ENCODE measurements around the gene SUSD6.

Gene SUSD6, protein sequence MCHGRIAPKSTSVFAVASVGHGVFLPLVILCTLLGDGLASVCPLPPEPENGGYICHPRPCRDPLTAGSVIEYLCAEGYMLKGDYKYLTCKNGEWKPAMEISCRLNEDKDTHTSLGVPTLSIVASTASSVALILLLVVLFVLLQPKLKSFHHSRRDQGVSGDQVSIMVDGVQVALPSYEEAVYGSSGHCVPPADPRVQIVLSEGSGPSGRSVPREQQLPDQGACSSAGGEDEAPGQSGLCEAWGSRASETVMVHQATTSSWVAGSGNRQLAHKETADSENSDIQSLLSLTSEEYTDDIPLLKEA

DNA sequence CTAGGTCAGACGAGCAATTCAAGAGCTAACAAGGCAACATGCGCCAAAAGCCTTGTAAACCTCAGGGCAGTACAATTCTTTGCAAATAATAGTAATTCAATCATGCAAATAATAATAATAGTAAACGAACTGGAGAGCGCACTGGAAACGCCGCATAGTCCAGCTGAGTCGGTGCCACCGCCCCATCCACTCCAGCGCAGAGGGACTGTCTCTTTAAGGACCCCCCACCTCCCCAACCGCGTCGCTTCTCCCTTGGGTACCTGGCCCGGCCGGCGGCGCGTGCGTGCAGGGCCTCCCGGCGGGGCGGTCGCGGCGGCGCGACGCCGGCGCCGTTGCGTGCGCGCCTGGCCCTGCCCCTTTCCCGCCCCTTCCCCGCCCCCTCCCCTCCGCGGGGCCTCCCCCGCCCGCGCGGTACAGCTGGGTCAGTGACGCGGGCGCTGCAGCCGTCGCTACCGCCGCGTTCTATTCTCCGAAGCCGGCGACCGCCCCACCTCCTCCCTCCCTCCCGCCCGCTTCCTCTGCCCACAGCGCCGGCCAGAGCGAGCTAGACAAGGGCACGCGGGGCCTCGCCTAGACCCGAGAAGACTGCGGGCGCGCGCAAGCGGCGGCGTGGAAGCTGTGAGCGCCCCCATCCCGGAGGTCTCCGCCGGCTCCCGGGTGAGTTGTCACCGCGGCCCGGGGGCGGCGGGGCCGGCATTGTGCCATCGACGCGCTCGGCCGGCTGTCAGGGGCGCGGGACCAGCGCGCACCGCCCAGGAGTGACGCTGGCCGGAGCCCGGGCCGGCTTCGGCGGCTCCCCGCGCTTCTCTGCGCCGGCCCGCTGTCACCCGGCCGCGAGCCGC lies at the start of gene SUSD6:
Gene SUSD6 (plus strand): TSS at position 425 of the 842 bp plus-strand sequence. CDS start 46,997 bp downstream, outside the sequence.
- DNase-seq (ENCODE audit: low read depth): peak; percentile 71

DNA sequence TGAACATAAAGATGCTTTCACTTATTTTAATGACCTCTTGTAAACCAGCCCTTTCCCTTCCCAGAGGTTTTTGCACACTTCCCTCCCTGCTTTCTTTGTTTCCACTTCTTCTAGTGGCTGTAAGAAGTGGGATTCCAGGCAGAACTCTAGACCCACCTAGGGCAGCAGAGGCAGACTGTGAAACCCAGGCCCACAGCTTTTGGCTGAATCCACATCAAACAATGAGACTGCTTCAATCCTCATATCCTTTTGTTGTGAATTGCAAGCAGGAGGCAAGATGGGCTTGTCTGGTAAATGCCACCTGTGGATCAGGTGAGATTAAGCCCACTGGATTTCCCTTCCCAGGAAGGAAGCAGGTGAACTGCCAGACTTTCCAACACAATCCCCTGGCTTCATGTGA lies 49.5 kb upstream of the SUSD6 start:
- no peak for DNase-seq (ENCODE audit: low read depth)

DNA sequence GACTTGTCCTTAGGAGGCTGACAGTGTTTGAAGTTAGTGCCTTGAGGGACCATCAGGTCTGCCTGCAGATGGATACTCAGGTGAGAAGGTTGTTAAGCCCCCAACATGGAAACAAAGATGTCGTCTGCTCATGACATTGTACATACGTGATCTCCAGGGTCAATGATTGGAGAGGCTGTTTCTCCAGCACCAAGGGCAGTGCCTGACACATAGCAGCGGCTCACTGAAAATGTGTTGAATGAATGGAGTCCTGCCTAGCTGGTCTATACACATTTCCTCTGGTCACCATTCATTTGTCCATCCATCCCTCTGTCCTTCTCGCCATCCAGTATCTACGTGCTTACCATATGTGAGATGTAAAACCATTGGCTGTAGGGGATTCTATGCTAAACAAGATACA lies 43.8 kb upstream of the SUSD6 start:
- no peak for DNase-seq (ENCODE audit: low read depth)

DNA sequence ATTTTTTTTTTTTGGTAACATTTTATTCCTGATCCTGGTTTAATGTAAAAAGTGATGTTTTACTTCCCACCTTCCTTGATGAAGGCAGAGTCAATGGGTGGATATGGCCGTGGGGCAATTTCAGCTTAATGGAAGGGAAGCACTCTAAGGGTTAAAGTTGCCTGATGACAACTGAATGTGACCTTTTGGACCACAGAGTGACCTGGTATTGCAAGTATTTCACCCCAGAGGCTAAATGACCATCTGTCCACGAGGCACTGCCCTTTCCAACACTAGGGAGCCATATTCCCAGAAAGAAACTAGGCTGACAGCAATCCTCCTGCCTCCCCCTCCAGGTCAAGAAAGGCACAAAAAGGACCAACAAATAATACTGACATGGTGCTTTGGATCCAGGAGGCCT lies 41.5 kb upstream of the SUSD6 start:
- no peak for DNase-seq (ENCODE audit: low read depth)

DNA sequence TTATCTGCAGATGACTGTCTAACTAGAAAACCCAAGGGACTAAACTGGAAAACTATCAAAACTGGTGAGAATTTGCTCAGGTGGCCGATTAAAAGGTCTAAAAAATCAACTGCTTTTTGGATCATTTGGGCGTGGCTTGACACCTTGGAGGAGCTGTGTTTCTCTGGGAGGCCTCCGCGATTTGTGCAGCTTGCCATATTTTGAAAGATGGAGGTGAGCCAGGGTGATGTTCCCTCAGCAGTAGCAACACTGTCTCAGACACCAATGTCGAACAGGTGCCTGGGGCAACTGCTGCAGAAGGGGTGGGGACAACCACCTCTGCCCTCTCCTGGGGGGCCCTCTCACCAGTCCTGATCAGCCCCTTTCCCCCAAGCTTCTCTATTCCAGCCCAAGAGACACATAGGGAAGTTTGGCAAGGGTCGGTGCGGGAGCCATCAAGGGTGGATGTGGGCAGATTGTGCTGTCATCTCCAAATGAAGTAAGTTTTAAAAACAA lies 40.5 kb upstream of the SUSD6 start:
- no peak for DNase-seq (ENCODE audit: low read depth)

DNA sequence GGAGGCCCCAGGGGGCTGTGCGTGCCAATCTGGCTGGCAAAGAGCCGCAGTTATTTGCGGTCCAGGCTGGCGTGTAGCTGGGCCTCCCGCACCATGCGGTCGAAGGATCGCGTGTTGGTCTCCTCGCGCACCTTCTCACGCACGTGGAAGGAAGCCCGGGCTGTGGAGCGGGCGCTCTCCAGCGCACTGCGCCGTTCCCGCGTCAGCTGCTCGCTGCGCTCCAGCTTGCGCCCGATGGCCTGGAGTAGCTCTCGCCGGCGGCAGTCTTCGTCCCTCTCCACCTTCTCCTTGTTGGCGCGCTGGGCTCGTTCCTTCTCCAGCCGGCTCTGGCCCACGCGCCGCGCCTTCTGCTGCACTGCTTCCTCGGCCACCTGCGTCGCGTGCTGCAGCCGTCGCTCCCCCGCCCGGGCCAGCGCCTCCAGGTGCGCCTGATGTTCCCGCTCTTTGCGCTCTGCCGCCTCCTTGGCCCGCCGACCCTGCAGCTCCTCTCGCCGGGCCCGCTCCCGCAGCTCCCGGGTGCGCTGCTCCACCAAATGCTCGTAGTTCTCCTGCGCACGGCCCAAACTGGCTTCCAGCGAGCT lies 39.9 kb upstream of the SUSD6 start:
- DNase-seq (ENCODE audit: low read depth): no peak

DNA sequence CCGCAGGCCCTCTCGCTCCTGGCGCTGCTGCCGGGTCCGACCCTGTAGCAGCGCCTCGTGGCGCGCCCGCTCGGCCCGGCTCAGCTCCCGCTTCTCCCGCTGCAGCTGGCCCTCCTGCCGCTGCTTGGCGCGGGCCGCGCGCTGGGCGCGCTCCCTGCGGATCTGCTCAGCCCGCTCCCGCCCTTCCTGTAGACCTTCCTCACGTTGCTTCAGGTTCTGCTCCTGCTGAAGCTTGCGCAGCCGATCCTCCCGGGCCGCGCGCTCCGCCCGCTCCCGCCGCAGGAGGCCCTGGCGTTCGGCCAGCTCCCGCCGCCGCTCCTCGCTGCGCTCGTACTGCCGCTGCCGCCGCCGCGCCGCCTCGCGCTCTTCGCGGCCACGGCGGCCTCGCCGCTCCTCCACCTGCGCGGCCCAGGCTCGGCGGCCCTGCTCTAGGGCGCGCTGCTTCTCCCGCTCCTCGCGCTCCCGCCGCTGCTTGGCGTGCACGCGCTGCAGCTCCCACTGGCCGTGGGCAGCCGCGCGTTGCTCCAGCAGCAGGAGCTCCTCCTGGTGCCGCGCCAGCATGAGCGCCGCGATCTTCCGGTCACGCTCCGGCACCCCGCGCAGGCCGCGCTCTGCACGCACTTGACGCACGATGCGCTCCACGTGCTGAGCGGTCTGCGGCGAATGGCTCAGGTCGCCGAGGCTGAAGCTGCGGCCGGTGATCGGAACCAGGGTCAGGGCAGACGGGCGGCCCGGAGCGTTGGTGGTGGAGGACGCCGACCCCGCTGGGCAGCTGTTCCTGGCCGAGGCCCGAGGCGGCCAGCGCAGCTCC lies 39.2 kb upstream of the SUSD6 start:
- no peak for DNase-seq (ENCODE audit: low read depth)

DNA sequence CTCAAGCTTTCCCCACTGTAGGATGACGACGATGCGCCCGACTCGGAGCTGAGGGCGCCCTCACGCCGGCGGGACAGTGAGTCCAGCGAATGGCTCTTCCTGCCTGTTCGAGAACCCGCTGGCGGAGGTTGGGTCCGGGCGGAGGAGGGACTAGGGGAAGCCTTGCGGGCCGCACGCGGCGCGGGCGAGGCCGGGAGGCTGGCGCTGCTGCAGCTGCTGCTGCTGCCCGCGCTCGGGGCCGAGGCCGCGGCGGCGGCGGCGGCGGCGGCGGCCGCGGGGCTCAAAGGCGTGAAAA lies 38.6 kb upstream of the SUSD6 start:
- no peak for DNase-seq (ENCODE audit: low read depth)

DNA sequence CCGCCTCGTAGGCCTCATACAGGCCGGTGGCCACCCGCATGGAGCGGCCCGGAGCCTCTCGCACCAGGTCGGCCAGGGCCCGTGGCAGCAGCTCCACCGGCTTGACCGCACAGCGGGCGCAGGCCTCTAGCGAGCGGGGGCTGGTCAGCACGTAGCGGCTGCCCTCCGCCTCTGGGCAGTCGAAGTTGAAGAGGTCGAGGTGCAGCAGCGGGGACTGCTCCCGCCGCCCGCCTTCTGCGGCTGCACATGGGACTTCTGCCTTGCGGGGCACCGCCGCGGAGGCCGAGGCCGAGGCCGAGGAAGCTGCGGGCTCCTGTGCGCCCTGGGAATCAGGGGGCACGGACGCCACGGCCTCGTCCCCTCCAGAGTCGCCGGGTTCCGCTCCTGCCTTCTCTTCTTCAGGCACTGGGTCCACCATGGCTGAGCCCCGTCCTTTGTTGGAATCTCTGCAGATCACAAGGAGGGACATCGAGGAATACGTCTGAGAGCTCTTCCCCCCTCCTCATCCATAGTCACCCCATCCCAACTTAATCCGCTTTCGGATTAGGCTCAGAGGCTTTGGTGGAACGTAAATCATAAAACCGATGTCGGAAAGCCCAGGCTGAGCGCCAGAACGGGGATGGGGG lies 38.1 kb upstream of the SUSD6 start:
- DNase-seq (ENCODE audit: low read depth): no peak

DNA sequence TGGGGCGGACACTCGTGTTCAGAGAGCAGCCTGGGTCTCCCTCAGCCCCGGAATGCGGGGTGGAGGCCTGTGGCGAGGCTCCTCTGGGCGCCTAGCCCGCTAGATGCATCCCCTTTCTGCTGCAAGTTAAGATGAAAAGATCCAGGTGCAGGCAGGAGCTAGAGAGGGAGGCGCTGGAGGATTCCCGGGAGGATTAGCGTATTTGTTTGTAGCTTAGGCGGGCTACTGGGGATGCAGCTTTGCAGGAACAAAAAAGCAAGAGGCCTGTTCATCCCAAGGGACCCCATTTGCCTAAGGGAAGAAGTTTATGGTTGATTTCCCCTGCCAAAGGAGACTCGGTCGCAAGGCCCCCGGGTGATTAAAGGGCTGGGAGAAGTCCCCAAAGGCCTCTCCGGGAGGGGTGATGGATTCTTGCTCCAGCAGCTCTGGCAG lies 37.5 kb upstream of the SUSD6 start:
- no peak for DNase-seq (ENCODE audit: low read depth)

DNA sequence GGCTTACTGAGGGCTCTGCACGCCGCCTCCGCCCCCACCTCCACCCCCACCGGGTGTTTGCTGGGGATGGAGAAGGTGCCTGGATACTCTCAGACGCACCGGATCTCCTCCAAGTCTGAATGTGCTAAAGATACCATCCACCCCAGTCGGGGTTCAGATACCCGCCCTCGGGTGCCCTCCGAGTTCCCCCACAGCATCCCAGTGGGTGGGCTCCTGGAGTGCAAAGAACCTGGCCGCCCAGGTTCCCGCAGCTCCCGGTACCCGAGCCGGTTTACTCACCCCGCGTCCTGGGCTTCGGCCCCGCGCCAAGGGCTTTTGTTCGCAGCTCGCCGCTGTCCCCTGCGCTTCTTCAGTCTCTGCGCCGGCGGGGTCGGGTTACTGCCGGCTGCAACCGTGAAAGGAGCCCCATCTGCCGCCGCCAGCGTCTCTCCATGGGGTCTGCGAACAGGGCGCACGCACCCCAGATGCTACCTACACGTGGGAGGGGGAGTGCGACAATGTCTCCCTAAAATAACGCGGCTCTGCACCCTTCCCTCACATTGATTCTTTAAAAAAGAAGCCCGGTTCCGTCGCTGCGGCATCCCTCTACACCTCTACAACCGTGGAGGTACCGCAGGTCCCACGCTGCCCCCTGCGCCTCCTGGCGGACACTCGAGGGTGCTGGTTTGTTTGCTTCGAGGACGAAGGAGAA lies 37.0 kb upstream of the SUSD6 start, which contains the start of gene CCDC177:
Gene CCDC177 (minus strand): TSS at position 609 of the 691 bp plus-strand sequence. CDS start 1,249 bp downstream, outside the sequence.
- peak; percentile 48 for DNase-seq (ENCODE audit: low read depth)

DNA sequence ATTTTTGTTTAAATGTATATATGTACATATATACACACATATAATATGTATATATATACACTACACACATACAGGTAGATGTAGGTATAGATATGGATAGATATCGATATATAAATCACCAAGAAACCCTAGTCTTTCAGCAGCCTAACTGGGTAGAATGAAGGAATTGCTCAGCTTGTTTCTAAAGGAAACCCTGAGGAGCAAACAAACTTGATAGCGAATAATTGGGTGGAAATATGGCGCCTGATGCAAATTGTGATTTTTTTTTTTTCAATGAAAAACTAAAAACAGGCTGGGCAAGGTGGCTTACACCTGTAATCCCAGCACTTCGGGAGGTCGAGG lies 36.5 kb upstream of the SUSD6 start:
- DNase-seq (ENCODE audit: low read depth): no peak

DNA sequence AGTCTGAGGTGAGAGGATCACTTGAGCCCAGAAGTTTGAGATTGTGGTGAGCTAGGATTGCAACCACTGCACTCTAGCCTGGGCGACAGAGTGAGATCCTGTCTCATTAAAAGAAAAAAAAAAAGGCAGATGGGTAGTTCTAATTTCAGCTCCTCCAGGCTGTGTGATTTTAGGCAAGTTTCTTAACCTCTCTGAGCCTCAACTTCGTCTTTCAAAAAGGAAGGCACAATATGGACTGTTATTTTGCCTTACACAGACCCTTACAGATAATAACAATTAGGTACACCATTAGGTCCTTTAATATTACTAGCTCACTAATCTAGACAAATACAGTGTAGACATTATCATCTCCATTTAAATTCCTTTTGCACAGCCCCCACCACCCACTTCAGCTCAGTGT lies 31.9 kb upstream of the SUSD6 start:
- DNase-seq (ENCODE audit: low read depth): no peak

DNA sequence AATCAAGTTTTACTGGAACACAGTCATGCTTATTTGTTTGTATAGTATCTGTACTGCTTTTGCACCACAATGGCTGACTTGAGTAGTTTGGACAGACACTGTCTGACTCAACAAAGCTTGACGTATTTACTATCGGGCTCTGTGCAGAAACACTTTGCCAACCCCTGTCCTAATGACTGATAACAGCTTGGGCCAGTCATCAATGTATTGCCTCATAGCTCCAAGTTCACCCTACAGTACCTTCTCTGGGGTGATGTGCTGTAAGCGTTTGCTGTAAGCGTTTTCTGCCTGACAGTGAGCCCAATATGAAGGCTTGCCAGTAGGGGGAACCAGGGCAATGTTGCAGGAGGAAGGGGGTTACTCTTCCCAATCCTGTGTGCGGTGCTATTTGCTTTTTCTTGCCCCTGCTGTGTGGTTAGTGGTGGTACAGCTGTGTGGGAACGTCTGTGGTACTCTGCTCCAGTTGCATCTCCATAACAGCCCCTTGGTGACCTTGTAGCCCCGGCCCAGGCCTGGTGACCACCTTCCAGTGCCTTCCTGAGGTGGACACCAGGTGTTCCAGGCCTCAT lies 31.3 kb upstream of the SUSD6 start:
- DNase-seq (ENCODE audit: low read depth): no peak

DNA sequence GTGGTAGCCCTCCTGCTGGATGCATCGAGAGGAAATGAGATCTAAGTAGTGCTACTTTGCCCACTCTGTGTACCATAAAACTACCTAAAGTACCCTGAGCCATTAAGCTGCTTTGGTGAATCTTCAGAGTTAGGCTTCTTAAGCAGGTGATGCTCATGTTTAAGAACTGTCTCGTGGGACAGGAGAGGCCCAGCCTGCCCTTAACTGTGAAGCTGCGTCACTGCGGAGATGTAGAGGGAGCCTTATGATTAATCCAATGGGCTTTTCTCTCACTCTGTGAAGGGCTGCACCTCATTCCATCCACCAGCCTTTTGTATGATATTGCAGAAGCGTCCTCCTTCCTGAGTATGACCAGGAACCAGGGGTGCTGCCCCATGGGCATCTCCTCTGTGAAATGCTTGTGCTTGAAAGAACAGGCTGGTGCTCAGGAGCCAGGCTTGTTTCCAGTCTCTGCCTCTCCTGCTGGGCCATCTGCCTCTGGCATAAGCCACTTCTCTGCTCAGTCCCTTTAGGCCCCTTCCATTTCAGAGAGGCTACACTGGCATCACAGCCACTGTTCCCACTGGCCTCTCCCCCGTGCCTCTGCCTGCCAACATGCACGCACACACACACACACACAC lies 30.0 kb upstream of the SUSD6 start:
- DNase-seq (ENCODE audit: low read depth): no peak

DNA sequence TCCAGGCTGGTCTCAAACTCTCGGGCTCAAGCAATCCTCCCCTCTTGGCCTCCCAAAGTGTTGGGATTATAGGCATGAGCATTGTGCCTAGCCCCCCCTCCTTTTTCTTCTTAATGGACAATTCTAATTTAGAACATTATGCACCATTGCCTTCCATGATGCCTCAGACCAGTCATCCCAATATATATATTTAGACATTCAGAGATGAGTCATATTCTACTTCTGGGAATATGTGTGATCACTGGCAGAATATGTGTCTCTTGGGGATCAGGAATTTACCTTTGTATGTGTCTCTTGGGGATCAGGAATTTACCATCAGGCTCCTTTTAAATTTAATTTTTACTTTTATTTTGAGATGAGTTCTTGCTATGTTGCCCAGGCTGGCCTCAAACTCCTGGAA lies 29.2 kb upstream of the SUSD6 start:
- DNase-seq (ENCODE audit: low read depth): no peak

DNA sequence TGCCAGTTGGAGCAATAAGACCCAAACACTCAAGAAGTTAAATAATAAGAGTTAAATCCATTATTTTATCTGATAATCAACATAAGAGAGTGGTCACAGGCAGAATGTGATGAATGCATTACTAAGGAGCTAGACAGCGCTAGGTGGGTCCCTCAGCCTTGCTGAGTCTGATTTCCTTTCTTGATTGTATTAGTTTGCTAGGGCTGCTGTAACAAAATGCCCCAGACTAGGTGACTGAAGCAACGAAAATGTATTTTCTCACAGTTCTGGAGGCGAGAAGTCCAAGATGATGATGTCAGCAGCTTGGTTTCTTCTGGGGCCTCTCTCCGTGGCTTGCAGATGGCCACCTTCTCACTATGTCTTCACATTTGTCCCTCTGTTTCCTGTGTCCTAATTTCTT lies 28.6 kb upstream of the SUSD6 start:
- DNase-seq (ENCODE audit: low read depth): no peak

DNA sequence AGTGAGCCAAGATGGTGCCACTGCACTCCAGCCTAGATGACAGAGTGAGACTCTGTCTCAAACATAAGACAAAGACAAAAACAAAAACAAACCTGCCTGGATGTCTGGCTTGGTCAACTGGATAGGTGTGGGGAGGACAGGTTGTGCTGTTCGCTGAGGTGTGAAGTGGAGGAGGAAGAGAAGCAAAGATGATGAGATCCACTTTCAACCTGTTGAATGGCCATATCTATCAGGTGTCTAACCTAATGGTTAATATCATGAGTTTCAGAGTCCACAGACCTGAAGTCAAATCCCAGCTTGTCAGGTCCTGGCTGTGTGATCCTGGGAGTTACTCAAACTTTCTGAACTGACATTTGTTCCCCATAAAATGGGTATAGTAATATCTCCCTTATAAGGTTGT lies 27.0 kb upstream of the SUSD6 start:
- no peak for DNase-seq (ENCODE audit: low read depth)

DNA sequence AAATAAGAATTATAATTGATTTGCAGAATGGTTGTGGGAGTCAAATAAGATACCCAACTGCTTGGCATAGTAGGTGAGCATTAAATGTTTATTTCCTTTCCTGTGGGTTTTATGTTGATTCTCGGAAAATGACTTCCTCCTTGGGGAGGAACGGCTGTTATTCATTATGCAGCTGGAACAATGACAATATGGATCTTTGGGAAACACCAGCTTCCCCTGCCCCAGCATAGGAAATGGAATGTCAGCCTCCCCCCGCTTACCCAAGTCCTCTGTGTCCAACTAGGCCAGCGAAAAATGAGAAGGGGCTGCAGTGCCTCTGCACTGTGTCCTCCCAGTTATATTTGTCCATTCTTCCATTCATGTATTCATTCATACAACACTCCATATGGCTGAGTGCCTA lies 25.0 kb upstream of the SUSD6 start:
- DNase-seq (ENCODE audit: low read depth): no peak

DNA sequence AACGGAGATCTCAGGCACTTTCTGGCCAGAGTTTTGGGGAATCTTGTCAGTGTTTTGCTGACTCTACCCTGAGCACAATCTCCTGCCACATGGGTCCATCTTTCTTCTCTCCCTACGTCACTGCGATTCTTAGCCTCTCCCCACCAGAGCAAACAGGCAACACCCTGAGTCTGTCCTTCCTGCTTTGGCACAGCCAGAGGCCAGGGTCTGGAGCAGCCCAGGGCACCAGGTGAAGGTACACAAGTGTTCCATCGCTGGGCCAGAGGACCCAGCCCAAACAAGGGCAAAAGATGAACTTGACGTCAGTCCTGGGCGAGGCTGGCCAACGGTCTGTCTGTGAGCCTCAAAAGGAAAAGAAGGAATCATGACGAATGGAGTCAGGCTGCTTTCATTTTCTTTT lies 24.0 kb upstream of the SUSD6 start:
- DNase-seq (ENCODE audit: low read depth): no peak
